ELF-1 (cell line): ENCODE measurements around the gene OCA2.
"Not testable (repeated sequence)": the region's sequence is repeated elsewhere in the genome, so short reads cannot be mapped to it uniquely, and the experiment has no call there.

Experiments
- DNase-seq: peaks from one replicate; pipeline ENCODE4 v3.0.0-alpha.2; 2016; ENCODE audit warnings: low read depth, low spot score

OCA2 gene

GRCh38 chr15:27731776-27732175, 367.3 kb downstream of the OCA2 start:
- no peak for DNase-seq

- DNase-seq, result no peak
Observed at GRCh38 chr15:27730868-27731267, 368.2 kb downstream of the OCA2 start.

- DNase-seq, result no peak
Observed at GRCh38 chr15:27725731-27726130, 373.4 kb downstream of the OCA2 start.

- no peak for DNase-seq
Observed at GRCh38 chr15:27723821-27724220, 375.3 kb downstream of the OCA2 start.

GRCh38 chr15:27722102-27722501, 377.0 kb downstream of the OCA2 start:
- no peak for DNase-seq

- no peak for DNase-seq
Observed at GRCh38 chr15:27714675-27715074, 384.4 kb downstream of the OCA2 start.

- not testable (repeated sequence) for DNase-seq
Observed at GRCh38 chr15:27713850-27714249, 385.3 kb downstream of the OCA2 start.

- no peak for DNase-seq
Observed at GRCh38 chr15:27707257-27707656, 391.9 kb downstream of the OCA2 start.

- DNase-seq, result no peak
Observed at GRCh38 chr15:27706300-27706699, 392.8 kb downstream of the OCA2 start.

- DNase-seq, result no peak
Observed at GRCh38 chr15:27705056-27705455, 394.1 kb downstream of the OCA2 start.
